SKM-1 treated with dmso at 0.1 percent for 144 hours (cell line): ENCODE measurements around the gene MYRIP.
"Not testable (repeated sequence)": the region's sequence is repeated elsewhere in the genome, so short reads cannot be mapped to it uniquely, and the experiment has no call there.

Experiments used
- DNase-seq: peaks from one replicate; lab custom pipeline; 2025; ENCODE audit not compliant: unreplicated experiment; lab: John Stamatoyannopoulos, UW

MYRIP gene

DNA sequence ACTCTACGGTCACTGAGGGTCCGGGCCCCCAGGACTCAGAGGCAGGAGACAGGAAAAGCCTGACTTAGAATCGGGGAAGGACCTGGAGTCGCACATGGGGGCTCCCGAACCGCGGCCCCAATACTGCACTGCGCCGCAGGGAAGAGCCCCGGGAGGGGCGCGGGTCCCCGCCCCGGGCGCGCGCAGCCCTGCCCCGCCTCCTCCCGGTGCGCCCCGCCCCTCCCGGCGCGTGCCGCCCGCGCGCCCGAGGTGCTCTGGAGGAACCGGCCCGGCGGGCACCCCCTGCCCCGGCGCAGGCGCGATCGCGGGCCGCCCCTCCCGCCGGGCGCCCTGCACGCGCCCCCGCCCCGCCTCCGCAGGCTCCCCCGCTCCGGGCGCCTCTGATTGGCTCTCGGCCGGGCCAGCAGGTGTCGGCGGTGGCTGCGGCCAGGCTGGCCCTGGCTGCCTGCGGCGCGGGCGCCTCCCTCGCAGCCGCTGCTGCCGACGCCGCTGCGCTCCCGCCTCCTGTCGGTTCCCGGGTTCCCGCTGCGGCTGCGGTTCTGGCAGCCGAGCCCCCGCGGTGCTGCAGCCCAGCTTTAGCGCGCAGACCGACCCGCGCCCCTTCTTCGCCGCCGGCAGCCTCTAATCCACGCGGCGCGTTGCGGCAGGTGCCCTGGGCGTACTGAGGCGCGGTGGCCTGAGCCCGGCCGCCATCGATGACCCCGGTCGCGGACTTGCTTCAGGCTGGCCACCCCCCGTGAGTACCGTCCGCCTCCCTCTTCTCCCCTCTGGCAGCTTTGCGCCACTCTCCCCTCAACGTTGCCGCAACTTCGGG is at the start of gene MYRIP:
MYRIP (plus strand) TSS at position 429 of the 814 bp plus-strand sequence. CDS start 91,208 bp downstream, outside the sequence.
- DNase-seq: peak; percentile 17

DNA sequence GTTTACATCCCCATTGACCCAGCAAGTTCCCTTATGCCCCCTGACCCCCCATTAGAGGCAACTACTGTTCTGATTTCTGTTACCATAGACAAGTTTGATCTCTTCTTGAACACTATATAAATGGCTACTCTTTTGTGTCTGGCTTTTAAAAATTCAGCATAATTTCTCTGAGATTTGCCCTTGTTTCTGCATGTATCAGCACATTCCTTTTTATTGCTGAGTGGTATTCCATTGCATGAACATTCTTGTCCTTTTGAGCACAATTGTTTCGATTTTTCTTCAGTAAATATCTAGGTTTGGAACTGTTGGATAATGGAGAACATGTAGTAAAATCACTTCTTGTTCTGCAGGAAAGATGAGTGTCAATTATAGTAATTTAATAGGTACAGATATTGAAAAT is 49.1 kb upstream of the MYRIP start:
- no peak for DNase-seq

DNA sequence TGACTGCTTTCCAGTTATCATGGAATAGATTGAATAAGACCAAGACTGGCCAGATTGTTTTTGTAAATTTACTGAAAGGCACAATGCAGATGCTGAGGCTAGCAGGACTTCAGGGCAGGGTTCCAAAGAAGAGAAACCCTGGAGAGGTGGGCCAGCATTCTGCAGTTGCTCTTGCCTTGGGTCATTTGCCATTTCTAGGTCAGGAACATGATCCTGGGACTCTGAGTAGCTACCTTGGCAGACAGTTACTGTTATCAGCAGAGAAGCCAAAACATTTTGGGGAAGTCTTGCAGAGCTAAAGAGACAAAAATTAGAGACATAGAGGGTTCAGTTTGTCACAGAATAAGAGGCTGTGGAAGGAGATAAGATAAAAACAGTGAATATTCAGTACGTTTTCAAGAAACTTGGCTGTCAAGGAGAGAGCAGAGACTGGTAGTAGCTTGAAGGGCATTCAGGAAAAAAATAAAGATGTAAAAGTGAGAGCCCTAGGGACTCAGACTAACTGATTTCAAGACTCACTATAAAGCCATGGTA is 46.8 kb upstream of the MYRIP start:
- DNase-seq: no peak

DNA sequence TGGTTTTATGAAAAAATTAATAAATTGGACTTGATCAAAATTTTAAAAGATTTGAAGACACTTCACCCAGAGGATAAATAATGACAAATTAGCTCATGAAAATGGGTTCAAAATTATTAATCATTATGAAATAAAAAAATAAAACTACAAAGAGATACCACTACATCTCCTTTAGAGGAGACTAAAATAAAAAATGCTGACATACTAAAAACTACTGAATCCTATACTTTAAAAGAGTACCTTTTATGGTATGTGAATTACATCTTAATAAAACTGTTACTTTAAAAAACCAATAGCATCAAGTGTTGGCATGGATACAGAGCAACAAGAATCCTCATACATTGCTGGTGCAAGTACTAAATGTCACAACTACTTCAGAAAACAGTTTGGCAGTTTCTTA is 46.0 kb upstream of the MYRIP start:
- DNase-seq: no peak

DNA sequence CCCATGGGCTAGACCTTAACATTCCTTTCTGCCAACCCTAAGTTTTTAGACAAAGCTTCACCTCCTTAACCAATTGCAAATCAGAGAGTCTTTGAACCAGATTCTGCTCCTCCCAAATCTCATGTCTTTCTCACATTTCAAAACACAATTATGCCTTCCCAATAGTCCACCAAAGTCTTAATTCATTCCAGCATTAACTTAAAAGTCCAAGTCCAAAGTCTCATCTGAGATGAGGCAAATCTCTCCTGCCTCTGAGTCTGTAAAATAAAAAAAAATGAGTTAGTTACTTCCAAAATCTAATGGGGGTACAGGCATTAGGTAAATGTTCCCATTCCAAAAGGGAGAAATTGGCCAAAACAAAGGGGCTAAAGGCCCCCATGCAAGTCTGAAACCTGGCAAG is 43.8 kb upstream of the MYRIP start:
- DNase-seq: no peak

DNA sequence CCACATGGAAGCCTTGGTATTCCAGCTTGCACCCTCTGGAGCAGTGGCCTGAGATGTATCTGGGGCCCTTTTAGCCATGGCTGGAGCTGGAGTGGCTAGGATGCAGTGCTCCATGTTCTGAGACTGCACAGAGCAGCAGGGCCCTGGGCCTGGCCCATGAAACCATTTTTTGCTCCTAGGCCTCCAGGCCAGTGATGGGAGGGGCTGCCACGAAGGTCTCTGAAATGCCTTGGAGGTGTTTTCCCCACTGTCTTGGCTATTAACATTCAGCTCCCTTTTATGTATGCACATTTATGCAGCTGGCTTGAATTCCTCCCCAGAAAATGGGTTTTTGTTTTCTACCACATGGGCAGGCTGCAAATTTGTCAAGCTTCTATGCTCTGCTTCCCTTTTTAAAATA is 43.0 kb upstream of the MYRIP start:
- no peak for DNase-seq

DNA sequence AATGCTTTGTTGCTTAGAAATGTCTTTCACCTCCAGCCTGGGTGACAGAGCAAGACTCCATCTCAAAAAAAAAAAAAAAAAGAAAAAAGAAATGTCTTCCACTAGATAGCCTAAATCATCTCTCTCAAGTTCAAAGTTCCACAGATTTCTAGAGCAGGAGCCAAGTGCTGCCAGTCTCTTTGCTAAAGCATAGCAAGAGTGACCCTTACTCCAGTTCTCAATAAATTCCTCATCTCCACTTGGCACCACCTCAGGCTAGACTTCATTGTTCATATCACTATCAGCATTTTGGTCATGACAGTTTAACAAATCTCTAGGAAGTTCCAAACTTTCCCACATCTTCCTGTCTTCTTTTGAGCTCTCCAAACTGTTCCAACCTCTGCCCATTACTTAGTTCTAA is 42.5 kb upstream of the MYRIP start:
- DNase-seq: not testable (repeated sequence)

DNA sequence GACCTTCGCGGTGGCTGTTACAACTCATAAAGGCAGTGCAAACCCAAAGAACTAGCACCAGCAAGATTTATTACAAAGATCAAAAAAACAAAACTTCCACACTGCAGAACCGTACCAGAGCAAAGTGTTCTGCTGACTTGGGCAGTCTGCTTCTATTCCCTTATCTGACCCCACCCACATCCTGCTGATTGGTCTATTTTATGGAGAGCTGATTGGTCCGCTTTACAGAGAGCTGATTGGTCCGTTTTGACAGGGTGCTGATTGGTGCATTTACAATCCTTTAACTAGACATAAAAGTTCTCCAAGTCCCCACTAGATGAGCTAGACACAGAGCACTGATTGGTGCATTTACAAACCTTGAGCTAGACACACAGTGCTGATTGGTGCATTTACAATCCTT is 31.2 kb upstream of the MYRIP start:
- DNase-seq: not testable (repeated sequence)

DNA sequence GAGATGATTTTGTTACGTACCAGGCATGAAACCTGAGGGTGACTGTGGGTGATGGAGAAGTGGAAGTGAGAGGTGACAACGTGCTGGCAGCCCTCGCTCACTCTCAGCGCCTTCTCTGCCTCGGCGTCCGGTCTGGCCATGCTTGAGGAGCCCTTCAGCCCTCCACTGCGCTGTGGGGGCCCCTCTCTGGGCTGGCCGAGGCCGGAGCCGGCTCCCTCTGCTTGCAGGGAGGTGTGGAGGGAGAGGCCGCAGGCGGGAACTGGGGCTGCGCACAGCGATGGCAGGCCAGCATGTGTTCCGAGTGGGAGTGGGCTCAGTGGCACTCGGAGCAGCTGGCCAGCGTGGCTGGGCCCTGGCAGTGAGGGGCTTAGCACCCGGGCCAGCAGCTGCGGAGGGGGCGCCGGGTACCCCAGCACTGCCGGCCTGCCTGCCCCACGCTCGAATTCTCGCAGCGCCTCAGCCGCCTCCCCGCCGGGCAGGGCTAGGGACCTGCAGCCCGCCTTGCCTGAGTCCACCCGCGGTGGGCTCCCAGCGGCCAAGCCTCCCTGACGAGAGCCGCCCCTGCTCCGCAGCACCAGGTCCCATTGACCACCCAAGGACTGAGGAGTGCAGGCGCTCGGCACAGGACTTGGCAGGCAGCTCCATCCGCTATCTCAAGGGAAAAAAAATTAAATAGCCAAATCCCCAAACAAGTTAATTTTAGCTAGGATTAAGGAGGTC is 29.7 kb upstream of the MYRIP start:
- DNase-seq: no peak

DNA sequence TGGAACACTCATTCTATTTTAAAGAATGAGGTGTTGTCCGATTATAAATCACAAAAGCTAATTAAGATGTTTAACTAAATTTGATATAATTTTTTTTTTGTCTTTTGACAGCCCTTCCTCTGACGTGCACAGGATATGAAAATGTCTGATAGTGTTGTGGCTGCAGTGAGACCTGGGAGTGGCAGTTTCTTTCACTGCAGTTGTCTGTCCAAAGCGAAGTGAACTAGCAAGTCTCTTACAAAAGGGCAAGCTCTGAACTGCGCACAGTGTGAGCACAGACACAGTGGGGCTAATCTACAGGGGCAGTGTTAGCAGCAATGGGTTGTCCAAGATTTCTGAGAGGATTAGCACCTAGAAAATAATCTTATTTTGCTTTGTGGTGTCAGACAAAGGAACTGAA is 29.1 kb upstream of the MYRIP start:
- no peak for DNase-seq

DNA sequence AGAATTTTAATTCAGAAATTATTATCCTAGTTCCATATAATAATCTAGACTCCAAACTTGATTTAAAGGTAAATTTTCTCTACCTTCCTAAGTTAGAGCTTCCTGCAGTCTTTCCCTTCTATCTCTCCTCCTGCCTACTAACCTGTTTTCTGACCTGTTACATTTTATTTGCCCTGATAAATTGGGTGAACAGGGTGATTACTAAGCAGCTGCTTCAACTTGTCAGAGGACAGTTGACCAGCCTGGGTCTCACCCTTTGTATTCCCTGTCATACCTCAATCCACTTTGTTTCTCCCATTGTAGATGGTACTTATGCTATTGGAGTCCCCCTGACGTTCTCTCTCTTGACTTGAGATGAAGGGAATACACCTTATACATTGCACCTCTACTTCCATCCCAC is 28.4 kb upstream of the MYRIP start:
- DNase-seq: no peak

DNA sequence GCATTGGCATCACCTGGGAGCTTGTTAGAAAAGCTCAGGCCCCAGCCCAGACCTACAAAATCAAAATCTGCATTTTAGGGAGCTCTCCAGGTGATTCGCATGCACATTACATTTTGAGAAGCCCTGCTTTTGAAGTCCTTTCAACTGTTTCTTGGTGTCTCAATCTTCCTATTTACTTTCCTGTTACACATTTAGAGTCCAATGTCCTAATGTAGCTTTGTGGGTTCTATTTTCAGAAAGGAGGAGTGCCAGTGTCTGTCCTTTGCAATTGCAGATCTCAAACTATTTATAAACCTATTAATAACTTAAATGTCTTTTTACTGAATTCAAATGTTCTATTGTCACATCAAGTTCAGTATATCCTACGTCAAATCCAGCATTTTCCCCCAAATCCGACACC is 27.8 kb upstream of the MYRIP start:
- no peak for DNase-seq

DNA sequence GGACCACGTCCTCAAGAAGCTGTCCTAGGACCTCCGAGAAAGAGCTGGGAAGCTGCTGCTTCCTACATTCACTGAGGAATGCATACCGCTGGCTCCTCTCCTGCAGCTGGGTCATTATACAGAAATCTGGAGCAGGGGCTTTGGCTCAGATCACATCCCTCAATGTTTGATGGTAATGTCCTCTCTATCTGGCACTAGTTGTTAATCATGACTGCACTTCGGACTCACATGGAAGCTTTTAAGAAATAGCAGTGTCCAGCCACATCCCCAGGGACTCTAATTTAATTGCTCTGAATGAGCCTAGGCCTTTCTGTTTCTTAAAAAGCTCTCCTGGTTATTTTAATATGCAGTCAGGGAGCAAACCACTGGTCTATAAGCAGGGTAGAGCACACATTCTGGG is 25.7 kb upstream of the MYRIP start:
- no peak for DNase-seq

DNA sequence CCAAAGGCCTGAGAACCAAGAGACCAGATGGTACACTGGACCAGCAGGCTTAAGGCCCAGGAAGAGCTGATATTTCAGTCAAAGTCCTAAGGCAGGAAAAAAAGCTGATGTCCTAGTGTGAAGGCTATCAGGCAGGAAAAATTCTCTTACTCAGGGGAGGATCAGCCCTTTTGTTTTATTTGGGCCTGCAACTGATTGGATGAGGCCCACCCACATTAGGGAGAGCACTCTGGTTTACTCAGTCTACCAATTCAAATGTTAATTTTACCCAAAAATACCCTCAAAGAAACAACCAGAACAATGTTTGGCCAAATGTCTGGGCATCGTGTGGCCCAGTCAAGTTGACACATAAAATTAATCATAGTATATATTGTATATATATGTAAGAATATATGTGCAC is 24.5 kb upstream of the MYRIP start:
- DNase-seq: no peak

DNA sequence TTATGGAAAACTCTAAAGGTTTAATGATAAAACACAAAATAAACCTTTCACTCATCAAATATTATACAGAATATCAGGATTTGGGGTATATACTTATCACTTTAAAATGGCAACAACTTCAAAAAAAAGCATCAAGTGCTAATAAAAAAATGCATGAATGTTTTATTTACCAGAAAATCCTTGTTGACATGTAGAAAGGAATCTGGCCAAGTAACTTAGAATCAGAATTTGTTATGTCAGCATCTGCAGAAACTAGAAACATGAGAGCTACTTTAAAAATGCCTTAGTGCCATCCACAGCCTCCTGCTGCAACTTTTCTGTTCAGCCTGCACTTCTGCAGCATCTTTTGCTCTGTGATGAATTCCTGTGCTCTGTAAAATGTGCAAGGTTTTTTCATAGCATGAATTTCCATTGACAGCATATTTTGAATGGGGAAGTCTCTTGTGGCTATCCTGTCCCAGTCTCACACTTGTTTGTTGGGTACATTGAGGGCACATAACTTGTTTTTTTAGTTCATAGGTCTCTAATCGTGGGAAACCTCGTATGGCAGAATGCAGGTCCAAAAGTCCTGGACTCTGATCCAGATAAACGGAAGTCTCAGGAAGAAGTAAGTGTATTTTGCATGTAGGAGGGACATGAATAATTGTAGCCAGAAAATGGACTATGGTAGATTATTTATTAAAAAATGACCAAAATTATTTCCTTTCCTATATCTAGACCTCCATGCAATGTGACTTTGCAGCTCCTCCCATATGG is 21.1 kb upstream of the MYRIP start:
- DNase-seq: no peak

DNA sequence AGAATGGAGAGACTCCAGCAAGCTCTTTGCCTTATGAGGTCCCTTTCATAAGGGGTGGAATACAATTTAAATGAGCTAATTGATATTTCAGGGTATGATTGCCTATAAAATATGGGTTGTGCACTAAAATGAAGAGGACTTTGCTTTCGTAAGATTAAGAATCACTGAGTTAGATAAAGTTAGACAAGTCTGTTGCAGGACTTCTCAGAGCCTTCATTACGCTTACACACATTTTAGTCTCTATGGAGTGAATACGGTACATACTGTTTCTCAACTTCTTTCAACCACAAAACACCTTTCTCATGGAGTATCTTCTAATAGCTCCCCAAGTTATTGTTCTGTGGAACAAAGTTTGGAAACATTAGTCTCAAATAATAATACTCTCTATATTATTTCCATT is 17.8 kb upstream of the MYRIP start:
- DNase-seq: no peak

DNA sequence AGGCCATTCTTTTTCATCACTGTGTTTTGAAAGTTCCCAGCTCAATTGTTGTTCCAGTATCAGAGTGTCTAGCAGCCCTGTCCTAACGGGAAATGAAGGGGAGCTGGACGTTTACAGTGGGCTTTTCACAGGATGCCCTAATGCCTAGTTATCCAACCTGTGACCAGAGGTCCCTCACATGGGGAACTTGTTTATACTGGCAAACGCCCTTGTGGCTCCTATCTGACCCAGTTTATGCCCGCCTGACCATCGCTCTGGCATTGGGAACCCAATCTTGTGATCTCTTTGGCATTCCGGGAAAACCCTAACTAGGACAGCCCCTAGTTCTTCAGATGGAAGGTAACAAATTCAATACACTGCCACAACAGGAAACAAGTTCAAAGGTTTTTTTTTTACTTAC is 14.5 kb upstream of the MYRIP start:
- no peak for DNase-seq

DNA sequence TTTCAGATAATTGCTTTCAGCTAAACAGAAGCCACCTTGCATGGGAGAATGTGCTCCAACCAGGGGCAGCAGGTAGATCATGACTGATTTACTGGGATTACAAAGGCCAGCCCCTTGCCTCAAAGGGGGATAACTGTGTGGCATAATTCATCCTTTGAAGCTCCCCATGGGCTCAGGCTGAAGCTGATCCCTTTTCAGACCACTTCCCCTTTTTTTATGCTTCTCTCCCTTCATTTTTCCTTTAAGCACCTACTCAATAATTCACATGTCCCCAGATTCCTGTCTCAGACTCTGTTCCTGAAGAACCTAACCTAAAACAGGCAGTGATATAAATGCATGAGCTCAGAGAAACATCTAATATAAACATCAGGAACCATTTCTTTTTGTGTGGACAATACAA is 8.2 kb upstream of the MYRIP start:
- DNase-seq: no peak

DNA sequence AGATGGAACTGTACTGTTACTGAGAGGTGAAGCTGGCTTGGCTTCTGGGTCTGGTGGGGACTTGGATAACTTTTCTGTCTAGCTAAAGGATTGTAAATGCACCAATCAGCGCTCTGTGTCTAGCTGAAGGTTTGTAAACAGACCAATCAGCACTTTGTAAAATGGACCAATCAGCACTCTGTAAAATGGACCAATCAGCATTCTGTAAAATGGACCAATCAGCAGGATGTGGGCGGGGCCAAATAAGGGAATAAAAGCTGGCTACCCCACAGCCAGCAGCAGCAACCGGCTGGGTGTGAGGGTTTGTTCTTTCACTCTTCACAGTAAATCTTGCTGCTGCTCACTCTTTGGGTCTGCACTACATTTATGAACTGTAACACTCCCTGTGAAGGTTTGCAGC is 6.9 kb upstream of the MYRIP start:
- DNase-seq: not testable (repeated sequence)

DNA sequence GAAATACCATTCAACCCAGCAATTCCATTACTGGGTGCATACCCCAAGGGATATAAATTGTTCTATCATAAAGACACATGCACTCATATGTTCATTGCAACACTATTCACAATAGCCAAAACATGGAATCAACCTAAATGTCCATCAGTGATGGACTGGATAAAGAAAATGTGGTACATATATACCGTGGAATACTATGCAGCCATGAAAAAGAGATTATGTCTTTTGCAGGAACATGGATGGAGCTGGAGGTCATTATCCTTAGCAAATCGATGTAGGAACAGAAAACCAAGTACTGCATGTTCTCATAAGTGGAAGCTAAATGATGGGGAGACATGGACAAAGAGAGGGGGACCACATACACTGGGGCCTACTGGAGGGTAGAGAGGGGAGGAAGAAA is 5.5 kb upstream of the MYRIP start:
- no peak for DNase-seq

DNA sequence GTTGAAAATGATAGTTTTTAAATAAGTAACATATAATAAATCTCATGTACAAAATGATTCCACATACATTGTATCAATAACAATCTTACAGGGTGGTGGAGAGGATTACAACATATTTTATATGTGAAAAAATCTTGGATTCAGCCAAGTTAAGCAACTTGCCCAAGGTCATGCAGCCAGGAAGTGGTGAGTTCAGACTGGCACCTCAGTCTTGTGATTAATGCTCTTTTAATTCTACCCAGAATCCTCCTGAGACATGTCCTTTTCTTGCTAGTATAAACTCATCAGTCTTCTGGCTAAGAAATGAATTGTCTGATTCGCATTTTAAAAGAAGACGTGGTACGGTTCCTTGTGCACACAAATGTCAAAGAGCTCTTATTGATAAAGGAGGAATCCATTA is 4.5 kb upstream of the MYRIP start:
- DNase-seq: no peak

DNA sequence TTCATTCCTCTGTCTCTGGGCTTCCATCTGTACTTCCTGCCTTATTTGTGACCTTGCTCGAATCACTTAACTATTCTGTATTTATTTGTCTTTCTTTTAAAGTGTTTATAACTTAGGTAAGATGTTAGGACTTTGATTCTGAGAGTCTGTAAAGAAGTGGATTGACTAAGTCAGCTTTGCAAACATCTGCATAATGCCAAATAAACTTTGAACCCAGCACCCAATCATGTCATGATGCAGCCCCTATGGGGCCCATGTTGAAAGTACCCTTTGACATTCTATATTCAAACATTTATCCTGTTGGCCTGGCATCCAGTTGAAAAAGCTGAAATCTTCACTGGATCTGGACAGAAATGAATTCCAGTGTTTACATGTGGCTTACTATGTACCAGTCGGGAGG is 3.8 kb upstream of the MYRIP start:
- no peak for DNase-seq
